Coronary artery (tissue), 2 donors: Measurements from ENCODE around the gene RNF208.

Experiments
- DNase-seq: peaks from one replicate; pipeline ENCODE4 v3.0.0-alpha.2; 2017; ENCODE audit warnings: low spot score
- H3K27ac ChIP-seq, 2 donors: fragments of 200-600 bp; sonication (generic); one replicate each; pipeline ENCODE4 v1.5.1; 2016 to 2019
- H3K4me3 ChIP-seq: fragments of 200-600 bp; sonication (generic); 2 replicates; pipeline ENCODE4 v1.5.1; 2016; ENCODE audit warnings: mild to moderate bottlenecking, moderate library complexity
- TF ChIP-seq, protein P1 (sequence below): fragments of 200-600 bp; sonication (generic); IDR thresholded peaks from one replicate; pipeline ENCODE4 v1.5.1; 2019; ENCODE audit warnings: antibody characterized with exemption

The RNF208 gene

DNA sequence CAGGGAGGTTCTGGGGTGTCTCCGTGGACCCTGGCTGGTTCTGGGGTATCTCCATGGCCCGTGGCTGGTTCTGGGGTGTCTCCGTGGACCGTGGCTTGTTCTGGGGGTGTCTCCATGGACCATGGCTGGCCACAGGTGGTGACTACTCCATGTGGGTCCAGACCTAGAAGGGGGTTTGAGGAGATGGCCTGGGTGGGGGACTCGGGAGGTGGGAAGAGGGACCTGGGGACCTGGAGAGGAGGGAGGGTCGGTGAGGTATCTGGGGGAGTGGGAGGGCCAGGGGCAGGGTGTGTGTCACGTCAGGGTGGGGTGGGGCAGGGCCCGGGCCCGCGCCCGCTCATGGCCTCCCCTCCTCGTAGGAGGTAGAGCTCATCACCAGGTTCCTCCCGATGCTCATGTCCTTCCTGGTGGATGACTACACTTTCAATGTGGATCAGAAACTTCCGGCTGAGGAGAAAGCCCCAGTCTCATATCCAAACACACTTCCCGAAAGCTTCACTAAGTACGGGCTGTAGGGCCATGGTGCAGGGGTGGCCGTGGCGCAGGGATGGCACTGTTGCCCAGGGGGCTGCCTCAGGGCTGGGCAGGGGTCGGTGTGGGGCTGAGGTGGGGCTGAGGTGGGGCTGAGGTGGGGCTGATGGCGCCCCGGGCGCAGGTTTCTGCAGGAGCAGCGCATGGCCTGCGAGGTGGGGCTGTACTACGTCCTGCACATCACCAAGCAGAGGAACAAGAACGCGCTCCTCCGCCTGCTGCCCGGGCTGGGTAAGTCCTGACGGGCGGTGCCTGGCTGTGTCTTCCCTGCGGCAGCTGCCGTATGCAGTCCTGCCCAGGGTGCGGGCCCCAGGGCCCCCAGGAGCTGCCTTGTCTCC is 44.8 kb upstream of the RNF208 start:
- no peak for DNase-seq
- Histone ChIP-seq H3K4me3 (no peak overlapping the region), H3K27ac (no peak overlapping the region)
- TF ChIP-seq, protein P1, sequence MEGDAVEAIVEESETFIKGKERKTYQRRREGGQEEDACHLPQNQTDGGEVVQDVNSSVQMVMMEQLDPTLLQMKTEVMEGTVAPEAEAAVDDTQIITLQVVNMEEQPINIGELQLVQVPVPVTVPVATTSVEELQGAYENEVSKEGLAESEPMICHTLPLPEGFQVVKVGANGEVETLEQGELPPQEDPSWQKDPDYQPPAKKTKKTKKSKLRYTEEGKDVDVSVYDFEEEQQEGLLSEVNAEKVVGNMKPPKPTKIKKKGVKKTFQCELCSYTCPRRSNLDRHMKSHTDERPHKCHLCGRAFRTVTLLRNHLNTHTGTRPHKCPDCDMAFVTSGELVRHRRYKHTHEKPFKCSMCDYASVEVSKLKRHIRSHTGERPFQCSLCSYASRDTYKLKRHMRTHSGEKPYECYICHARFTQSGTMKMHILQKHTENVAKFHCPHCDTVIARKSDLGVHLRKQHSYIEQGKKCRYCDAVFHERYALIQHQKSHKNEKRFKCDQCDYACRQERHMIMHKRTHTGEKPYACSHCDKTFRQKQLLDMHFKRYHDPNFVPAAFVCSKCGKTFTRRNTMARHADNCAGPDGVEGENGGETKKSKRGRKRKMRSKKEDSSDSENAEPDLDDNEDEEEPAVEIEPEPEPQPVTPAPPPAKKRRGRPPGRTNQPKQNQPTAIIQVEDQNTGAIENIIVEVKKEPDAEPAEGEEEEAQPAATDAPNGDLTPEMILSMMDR: no peak

DNA sequence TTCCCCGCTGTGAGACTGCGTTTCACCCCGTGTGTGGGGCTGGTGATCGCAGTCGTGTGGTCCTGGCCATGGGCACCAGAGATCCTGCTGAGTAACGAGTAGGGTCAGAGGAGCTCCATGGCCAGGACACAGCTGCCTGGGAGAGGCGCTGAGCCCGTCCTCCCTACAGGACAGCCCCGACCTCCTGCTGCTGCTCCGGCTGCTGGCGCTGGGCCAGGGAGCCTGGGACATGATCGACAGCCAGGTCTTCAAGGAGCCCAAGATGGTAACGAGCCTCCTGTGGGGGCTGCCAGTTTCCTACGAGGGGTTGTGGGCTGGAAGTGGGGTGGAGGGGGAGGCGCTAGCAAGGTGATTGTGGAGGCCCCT is 44.1 kb upstream of the RNF208 start:
- no peak for DNase-seq
- TF ChIP-seq, protein P1: no peak
- Histone ChIP-seq H3K4me3 (no peak overlapping the region), H3K27ac (no peak overlapping the region)

DNA sequence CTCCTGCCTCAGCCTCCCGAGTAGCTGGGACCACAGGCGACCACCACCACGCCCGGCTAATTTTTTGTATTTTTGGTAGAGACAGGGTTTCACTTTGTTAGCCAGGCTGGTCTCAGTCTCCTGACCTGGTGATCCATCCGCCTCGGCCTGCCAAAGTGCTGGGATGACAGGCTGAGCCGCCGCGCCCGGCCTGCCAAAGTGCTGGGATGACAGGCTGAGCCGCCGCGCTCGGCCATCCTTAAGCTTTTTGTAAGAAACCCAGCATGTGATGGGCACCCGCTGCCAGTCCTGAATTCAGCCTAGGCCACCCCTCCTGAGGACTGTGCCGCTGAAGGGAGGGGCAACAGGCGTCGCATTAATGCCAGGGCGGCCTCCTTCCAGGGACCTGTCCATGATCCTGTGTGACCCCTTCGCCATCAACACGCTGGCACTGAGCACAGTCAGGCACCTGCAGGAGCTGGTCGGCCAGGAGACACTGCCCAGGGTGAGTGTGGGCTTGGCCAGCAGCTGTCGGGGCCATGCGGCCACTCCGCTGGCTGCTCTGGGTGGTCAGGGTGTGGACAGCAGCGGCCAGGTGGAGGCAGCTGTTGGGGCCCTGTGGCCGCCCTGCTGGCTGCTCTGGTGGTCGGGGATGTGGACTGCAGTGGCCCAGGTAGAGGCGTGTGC is 43.6 kb upstream of the RNF208 start:
- H3K27ac ChIP-seq: no peak overlapping the region
- no peak for DNase-seq
- no peak overlapping the region for H3K4me3 ChIP-seq
- TF ChIP-seq, protein P1: no peak

DNA sequence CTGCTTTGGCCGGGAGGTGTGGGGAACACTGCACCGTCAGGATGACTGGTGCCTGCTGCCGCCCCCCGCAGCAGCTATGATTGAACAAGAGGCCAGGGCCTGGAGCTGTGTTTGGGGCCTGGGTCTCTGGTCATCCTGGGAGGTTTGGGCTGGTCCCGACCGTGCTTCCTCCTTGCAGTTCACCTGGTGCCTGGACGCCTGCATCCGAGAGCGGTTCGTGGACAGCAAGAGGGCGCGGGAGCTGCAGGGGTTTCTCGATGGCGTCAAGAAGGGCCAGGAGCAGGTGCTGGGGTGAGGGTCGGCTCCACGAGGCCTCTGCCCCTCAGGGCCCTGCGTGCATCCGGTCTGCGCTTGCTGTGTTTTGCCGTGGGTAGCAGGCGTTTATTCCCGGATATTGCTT is 42.0 kb upstream of the RNF208 start:
- no peak for DNase-seq
- Histone ChIP-seq H3K4me3 (no peak overlapping the region), H3K27ac (no peak overlapping the region)
- TF ChIP-seq, protein P1: no peak

DNA sequence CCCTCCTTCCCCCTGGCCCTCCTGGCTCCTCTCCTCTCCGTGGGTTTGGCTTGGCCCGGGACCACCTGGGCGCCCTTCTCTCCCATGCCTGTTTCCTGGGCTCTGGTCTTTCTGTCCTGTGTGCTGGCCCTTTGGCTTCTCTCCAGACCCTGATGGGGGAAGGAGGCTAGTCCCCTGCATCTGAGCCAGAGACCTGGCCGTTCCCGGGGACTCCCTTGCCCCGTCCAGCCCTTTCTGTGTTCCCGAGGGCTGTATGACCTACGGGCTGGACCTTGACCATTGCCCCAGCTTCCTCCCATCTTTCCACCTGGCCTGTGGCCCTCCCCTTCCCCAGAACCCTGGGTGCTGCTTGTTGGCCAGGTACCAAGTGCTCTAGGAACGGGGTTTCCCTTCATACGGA is 41.5 kb upstream of the RNF208 start:
- no peak for DNase-seq
- Histone ChIP-seq H3K4me3 (no peak overlapping the region), H3K27ac (no peak overlapping the region)
- TF ChIP-seq, protein P1: no peak

DNA sequence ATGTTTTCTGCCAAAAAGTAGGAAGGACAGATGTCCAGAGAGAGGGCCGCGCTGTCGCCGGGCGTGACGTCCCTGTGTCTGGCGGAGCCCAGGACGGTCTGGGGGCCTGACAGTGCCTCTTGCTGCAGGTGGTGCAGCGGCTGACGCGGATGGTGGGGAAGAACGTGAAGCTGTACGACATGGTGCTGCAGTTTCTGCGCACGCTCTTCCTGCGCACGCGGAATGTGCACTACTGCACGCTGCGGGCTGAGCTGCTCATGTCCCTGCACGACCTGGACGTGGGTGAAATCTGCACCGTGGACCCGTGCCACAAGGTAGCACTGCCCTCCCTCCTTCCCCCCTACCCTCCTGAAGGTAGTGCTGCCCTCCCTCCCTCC is 40.9 kb upstream of the RNF208 start:
- Histone ChIP-seq H3K4me3 (no peak overlapping the region), H3K27ac (no peak overlapping the region)
- DNase-seq: no peak
- TF ChIP-seq, protein P1: no peak
